Measurements from ENCODE around the gene LIN28B. TPM values are rescaled to one million over a fixed set of nuclear protein-coding genes. Genes with fewer than 3 reads are reported as not detected.
"Not testable (repeated sequence)": the region's sequence is repeated elsewhere in the genome, so short reads cannot be mapped to it uniquely, and the experiment has no call there.

The LIN28B gene
- total RNA-seq, 4 donors from 2014 or later: not detected

DNA sequence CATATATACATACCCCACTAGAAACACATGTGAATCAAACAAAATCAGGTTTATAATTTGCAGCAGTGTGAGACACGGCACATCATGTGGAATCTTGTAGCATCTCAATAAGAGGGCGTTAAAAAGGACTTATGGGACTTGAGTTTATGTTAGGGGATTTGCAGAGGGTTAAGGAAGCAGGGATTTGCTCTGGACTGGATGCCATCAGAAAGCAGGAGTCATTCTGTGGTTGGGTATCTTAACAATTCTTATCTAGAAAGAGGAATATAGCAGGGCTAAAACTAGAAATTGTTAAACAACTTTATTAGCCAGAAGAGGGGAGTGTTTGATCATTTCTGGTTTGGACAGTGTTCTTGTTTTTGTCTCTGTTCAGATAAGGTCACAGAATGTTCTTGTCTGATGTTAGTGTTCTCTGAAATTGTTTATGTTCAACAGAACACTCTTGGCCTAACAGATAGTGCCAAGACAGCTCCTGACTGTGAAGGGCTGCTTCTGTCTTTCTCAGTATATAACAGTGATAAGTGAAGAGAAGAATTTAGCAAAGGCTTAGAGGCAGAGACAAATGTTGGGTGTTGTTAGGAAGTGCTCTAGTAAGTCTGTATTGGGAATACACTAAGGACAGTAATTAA, 39.2 kb downstream of the LIN28B start:
- no peak overlapping the region for H3K4me3 ChIP-seq (ENCODE audit: low read depth, poor library complexity, severe bottlenecking)
- intact Hi-C loops (cut with DNase I; ENCODE audit: low total_unique reads): no loop called here
- TF ChIP-seq CTCF (IDR thresholded peaks at IDR 0.05): no peak
- TF ChIP-seq POLR2A (IDR thresholded peaks at IDR 0.05): no peak
- 89 to 94% methylated on average over 2 of the region's 2 CpGs for WGBS, 2 donors
- DNase-seq (ENCODE audit: low spot score in 2 of 2): no peak

DNA sequence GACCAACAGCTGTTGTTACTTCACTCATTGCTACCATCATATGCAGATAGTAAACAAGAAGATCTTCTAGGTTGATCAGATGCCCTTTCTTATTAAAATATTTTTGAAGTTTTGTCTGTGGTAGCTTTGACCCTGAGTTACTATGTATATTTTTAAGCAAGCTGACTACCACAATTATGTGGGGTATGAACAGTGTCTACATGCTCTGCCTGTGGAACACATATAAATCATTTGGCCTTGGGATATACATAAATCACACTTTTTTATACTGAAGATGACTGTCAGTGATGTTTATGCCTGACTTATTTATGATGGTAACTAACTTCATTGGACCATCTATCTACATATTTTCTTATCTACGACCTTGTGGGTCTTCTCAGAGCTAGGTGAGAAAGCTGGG, 44.2 kb downstream of the LIN28B start:
- TF ChIP-seq POLR2A (IDR thresholded peaks at IDR 0.05): no peak
- TF ChIP-seq CTCF (IDR thresholded peaks at IDR 0.05): no peak
- DNase-seq (ENCODE audit: low spot score in 2 of 2): no peak
- 26 to 47% methylated on average over 1 of the region's 1 CpG for WGBS, 2 donors
- intact Hi-C loops (cut with DNase I; ENCODE audit: low total_unique reads): no loop called here
- no peak overlapping the region for H3K4me3 ChIP-seq (ENCODE audit: low read depth, poor library complexity, severe bottlenecking)

DNA sequence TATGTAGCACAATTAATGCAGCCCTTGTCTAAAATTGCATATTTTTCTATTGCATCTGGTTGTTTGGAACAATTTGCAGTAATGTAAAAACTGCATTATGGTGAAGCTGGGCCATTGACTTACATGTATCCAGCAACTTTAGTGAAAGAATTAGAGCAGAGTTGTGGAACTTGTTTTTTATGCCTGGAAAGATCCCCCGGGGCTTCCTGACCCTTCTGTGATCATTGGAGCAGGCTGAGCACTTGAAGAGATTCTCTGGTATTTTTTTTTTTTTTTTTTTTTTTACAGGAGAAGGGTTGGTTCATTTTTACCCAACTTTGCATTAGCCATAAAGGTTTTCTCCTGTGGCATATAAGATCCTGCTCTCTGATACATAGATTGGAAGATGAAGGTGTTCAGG, 45.0 kb downstream of the LIN28B start:
- WGBS, 2 donors: 26 to 29% methylated on average over 1 of the region's 1 CpG
- no peak for DNase-seq (ENCODE audit: low spot score in 2 of 2)
- intact Hi-C loops (cut with DNase I; ENCODE audit: low total_unique reads): no loop called here
- TF ChIP-seq POLR2A (IDR thresholded peaks at IDR 0.05) (no peak), CTCF (IDR thresholded peaks at IDR 0.05) (no peak)
- H3K4me3 ChIP-seq (ENCODE audit: low read depth, poor library complexity, severe bottlenecking): no peak overlapping the region

DNA sequence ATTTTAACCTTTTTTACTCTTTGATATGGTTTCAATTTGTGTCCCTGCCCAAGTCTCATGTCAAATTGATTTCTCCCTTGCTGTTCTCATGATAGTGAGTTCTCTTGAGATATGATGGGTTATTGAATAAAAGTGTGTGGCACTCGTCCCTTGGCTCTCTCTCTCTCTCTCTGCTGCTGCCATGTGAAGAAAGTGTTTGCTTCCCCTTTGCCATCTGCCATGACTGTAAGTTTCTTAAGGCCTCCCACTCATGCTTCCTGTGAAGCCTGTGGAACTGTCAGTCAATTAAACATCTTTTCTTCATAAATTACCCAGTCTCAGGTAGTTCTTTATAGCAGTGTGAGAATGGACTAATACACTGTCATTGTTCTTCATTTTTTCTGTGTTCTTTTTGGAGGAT, 48.5 kb downstream of the LIN28B start:
- intact Hi-C loops (cut with DNase I; ENCODE audit: low total_unique reads): no loop called here
- WGBS, 2 donors: 35 to 39% methylated on average over 1 of the region's 1 CpG
- DNase-seq (ENCODE audit: low spot score in 2 of 2): no peak
- no peak for TF ChIP-seq POLR2A (IDR thresholded peaks at IDR 0.05)
- TF ChIP-seq CTCF (IDR thresholded peaks at IDR 0.05): no peak
- H3K4me3 ChIP-seq (ENCODE audit: low read depth, poor library complexity, severe bottlenecking): no peak overlapping the region

- H3K4me3 ChIP-seq (ENCODE audit: low read depth, poor library complexity, severe bottlenecking); DNase-seq (ENCODE audit: low spot score in 2 of 2); intact Hi-C loops (cut with DNase I; ENCODE audit: low total_unique reads): not testable (repeated sequence)
- WGBS, 2 donors: 83 to 92% methylated on average over 4 of the region's 4 CpGs
Observed at GRCh38 chr6:105013459-105013858, 56.6 kb downstream of the LIN28B start.

DNA sequence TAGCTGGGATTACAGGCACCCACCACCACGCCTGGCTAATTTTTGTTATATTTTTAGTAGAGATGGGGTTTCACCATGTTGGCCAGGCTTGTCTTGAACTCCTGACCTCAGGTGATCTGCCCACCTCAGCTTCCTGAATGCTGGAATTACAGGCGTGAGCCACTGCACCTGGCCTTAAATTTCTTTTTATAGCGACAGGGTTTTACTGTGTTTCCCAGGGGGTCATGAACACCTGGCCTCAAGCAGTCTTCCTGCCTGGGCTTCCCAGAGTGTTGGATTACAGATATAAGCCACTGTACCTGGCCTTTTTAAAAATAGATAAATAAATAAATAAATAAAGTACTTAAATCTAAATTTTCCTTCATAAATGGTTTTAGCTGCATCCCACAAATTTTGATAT, 57.5 kb downstream of the LIN28B start:
- WGBS, 2 donors: 82 to 90% methylated on average over 3 of the region's 3 CpGs

More for the DNA sequence above, 57.5 kb downstream of the LIN28B start:
- no peak for DNase-seq (ENCODE audit: low spot score in 2 of 2)
- H3K4me3 ChIP-seq (ENCODE audit: low read depth, poor library complexity, severe bottlenecking): no peak overlapping the region
- TF ChIP-seq POLR2A (IDR thresholded peaks at IDR 0.05): no peak
- no peak for TF ChIP-seq CTCF (IDR thresholded peaks at IDR 0.05)
- intact Hi-C loops (cut with DNase I; ENCODE audit: low total_unique reads): no loop called here

Measured in lower leg skin (tissue), 4 donors.